Activated gamma-delta T cell treated with Interleukin-2 at 50 U/mL for 16 hours (primary cell): Measurements from ENCODE around the gene SH3RF2.

Experiments used
- DNase-seq: peaks from one replicate; pipeline ENCODE4 v3.0.0-alpha.2; 2020

Gene SH3RF2

GRCh38 chr5:145923405-145923804, 13.0 kb upstream of the SH3RF2 start:
- no peak for DNase-seq

DNA sequence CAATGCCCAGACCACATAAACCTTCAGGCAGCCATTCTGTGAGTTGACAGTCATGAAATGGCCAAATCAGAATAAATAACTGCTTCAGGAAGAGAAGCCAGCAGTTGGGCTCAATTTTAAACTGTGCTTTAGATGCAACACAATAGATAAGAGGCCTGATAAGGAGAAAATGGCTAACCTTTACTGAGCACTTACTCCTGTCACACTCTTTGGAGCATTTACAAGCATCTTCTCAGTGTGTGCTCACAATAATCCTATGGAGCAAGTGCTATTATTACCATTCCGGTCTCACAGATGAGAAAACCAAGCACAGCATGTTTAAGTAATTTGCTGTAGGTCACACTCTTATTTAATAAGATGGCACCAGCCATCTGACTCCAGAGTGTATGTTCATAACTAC, 11.5 kb upstream of the SH3RF2 start:
- no peak for DNase-seq

- DNase-seq = no peak
These were observed 11.0 kb upstream of the SH3RF2 start for GRCh38 chr5:145925353-145925752.

DNA sequence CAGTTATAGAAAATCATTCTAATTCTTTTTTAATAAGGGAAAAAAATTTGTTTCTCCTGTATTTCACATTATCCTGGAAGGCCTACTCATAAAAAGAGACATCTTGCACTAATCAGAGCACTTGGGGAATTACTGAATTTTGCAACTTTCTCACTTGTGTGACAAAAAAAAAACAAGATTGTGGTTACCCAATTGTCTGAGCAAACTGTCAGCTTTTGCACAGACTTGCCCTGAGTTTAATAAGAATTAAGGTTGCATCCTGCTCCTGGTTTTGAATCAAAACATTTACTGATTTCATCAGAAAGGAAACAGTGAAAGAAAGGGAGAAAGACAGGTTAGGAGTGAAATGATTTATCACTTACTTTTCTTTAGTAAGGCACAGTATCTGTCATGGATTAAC, 10.6 kb upstream of the SH3RF2 start:
- no peak for DNase-seq

GRCh38 chr5:145931718-145932117, 4.7 kb upstream of the SH3RF2 start:
- no peak for DNase-seq

GRCh38 chr5:145934276-145934675, 2.1 kb upstream of the SH3RF2 start:
- DNase-seq = no peak

DNA sequence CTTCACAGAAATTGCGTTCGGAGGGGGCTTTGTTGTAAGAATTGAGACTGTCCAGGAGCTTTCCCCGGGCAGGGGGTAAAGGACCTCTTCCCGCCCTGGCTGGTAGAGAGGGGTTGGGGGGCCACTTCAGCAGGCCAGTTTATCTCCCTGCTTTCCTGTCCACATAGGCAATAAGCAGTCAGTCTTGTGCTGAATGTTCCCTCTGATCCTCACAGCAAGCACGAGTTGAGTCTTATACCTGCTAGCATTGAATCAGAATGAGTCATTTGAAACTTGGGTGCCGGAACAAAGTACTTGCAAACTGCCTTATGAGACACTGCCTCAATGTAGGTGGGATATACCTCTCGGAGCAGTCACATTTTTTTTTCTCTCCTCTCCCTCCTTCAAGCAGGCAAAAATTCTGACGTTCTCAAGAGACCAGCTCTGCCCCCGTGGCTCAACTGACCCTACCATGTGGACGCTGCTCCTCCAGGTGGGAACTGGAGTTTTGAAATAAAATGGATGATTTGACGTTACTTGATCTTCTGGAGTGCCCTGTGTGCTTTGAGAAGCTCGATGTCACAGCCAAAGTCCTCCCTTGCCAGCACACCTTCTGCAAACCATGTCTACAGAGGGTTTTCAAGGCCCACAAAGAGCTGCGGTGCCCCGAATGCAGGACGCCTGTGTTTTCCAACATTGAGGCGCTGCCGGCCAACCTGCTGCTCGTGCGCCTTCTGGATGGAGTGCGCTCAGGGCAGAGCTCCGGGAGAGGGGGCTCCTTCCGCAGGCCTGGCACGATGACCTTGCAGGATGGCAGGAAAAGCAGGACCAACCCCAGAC, 1.3 kb downstream of the SH3RF2 start:
- DNase-seq = no peak

DNA sequence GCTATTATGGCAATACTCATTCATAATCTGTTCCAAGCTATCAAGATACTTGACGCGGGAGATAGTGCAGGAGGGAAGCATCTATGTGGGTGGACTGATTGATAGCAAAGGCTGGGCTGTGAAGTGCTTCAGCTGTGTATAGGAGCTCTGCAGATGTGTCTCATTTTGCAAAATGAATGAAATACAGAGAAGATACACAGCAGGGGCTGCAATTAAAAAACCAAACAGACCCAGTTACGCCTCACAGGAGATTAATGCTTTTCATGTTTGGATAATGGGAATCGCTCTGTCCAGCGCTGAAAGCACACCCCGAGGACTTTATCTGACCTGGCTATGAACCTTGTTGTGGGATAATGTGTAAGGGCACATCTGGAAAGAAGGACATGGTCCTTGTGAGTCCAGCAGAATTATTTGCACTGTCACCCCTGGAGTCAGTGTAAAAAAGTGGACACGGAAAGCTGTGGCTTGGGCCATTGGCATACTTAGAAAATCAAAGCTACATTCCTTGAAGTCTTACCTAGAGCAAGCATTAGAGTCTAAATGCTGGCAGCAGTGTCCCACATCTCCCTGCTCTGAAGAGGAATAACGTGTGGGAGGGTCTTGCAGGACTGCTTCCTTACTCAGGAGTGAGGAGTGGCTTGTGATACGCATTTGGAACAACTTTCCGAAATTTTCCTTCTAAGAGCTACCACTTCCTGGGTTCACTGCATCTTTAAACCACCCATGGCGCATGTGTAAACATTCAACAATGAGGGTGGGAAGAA, 2.6 kb downstream of the SH3RF2 start:
- no peak for DNase-seq

DNA sequence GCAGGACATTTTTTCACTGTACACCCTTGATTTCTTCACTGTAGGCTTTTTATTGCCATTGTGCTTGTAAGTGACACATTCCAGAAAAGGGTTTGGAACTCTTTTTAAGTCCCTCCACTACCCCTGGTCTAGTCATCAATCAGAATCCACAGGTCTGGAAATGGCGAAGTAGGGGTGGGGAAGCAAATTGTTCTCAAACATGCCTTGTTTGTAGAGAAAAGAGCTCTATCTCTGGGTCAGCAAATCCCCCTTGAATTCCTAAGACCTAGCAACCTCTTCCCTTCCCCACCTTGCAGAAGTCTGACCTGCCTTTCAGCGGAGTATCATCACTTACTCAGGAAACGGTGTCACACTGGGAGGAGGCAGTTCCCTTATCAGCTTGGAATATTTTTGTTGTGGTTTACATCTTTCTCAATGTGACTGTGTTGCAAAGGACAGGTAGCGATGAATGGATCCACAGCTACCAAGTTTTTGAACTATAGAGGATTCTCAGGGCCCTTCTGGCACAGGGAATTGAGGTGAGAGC, 3.2 kb downstream of the SH3RF2 start:
- DNase-seq = no peak

DNA sequence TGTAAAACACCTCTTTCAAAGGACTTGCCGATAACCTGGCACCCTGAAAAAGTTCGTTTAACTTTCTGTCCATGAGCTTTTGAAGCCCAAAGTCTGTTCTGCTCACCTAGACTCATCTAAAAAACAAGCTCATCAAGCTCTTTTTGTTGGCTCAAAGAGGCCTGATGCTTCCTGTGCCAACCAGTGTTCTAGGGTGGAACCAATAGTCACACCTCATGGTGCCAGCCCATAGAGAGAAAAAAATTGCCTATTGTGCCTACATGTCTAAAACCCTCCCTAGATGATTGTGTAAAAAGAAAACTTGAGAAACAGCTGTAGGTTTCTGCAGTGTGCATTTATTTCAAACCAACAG, 4.7 kb downstream of the SH3RF2 start:
- no peak for DNase-seq

DNA sequence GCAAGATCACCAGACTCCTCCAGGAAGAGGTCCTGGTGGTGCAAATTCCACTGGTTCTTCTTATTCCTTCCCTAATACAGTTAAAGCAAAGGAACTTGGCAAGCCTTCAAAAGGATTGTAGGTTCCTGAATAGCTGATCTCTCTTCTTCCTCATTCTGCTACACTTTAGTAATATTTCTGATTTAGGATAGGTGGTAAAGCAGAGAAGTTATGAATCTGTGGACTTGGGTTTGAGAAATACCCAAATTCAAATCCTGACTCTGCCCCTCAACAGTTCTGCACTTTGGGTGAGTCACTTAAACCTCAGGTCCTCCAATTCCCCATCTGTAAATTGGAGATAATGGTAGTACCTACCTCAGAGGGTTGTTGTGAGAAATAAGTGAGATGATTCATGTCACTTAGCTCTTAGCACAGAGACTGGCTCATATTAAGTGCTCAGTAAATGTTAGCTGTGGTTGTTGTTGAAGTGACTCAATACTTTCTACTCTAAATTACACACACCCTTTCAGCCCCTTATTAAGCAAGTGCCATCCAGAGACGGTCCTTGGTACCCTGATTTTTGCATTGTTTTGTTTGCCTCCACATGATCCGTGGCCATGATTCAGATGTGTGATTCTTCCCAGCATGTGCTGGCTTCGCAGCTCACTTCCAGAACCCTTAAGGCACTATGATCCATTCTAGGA, 5.2 kb downstream of the SH3RF2 start:
- no peak for DNase-seq

DNA sequence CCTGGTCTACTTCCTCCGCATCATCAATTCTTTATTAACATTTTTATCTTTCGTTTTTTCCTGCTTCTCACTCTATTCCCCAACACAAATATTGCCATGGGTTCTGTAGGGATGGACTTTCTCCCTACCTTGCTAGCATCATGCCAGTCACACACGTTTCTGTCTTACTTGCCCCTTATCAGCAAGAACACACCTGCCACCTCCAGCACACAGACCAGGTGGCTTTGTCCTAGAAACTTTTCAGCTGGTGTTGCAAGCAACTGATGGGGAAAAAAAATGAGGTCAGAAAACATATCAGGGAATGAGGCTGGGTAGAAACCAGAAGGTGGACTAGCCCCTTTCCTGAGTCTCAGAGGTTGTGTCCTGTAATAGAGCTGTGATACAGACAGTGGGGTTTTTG, 5.8 kb downstream of the SH3RF2 start:
- no peak for DNase-seq

DNA sequence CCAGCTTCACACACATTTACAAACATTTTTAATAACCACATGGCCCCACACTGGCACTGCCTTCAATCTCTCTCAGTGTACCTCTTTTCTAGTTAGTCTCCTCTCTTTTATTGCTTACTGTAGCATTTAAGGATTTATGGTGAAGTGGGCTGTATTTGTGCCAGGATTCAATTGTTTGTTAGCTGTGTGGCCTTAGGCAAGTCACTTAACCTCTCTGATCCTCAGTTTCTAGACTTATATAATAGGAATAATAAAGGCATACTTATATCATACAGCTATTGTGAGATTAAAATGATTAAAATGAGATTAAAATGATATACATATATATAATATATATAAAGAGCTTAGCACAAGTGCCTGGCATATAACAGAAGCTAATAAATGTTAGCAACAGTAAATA, 6.4 kb downstream of the SH3RF2 start:
- DNase-seq = no peak

DNA sequence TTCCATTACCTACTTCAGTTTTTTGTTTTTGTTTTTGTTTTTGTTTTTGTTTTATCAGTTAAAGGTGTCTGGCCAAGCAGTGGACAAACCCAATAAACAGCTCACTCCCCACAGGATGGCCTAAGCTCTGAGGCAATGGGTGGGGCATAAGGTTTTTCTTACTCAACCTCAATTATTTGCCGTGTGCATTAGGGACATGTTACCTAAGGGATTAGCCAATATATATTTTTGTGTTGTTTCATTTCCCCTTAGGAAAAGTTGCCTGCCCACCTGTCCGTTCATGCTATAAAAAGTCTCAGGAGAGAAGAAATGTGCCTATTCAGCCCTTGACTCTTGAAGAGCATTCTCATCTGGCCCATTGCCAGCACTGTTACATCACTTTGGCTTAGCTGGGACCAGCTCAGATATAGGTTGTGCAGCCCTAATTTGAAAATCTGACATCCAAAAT, 7.3 kb downstream of the SH3RF2 start:
- no peak for DNase-seq

GRCh38 chr5:145944328-145944727, 8.0 kb downstream of the SH3RF2 start:
- DNase-seq = no peak

DNA sequence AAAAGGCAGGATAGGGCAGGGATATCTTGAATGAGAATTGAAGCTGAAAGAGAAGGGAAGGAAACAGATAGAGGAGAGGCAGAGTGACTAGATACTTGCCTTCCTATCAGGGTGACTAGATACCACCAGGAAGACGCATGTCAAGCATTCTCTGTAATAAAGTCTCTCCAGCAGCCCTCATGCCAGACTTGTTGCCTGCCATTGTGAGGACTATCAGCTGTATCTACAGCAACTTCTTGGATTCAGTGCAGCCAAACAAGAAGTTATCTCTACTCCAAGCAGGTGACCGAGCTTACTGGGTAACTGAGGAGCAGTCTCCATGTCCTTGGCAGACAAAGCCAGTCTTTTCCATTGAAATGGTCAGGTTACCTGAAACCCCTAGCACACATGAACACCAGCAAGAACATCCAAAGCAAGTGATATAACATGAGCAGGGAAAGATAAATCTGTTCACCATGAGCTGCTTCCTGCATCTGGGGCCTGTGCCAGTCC, 9.3 kb downstream of the SH3RF2 start:
- DNase-seq = no peak

- no peak for DNase-seq
These were observed 9.9 kb downstream of the SH3RF2 start for GRCh38 chr5:145946112-145946861.

- DNase-seq = no peak
These were observed 11.2 kb downstream of the SH3RF2 start for GRCh38 chr5:145947581-145947980.

- no peak for DNase-seq
These were observed 11.7 kb downstream of the SH3RF2 start for GRCh38 chr5:145948047-145948446.

DNA sequence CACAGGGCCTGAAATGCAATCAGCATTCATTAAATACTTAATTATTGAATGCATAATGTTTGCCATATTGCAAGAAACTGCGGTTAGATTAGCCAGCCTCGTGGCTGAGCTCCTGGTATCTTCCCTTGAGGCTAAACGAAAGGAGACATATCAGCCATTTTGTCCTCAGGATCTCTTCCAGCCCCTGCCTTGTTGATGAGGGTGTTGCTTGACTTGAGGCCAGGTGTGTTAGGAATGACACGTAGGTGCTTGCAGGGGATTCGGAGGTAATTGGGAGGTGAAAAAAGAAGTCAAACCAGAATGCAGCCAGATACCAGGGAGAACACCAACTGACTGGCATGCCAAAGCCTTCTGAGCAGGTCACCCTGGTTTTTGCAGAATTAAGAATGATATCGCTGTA, 12.5 kb downstream of the SH3RF2 start:
- no peak for DNase-seq

DNA sequence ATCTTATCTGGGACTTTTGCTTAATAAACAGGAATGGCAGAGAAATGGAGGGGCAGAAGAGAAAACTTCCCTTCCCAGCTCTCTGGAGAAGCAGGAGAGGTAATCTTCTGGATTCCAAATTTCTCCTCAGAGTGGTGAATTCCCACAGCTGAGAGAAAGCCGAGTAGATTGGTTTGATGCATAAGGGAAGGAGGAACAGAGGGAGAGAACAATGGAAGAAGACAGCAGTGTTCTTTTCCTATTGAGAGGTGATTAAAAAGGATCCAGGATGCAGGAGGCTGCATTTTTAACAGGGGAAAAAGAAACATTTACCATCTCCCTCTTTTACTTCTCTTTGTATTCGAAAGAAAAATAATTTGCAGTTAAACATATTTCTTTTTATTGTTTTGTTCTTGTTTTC, 13.1 kb downstream of the SH3RF2 start:
- no peak for DNase-seq

DNA sequence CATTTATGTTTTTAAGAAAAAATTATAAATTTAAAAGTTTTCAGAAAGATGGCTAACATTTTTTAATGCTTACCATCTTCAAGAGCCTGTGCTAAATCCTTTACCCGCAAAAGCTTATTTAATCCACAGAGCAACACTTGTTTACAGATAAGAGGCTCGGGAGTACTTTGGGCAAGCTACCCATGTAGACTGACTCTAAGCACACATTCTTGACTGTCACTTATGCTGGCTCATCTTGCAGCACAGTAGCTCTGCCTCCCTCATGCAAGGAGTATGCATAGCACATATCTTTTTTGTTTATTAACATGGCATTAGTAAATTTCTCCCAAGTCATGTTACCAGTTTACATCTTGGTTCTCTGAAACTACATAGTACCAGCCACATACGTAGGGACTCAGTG, 14.7 kb downstream of the SH3RF2 start:
- no peak for DNase-seq

DNA sequence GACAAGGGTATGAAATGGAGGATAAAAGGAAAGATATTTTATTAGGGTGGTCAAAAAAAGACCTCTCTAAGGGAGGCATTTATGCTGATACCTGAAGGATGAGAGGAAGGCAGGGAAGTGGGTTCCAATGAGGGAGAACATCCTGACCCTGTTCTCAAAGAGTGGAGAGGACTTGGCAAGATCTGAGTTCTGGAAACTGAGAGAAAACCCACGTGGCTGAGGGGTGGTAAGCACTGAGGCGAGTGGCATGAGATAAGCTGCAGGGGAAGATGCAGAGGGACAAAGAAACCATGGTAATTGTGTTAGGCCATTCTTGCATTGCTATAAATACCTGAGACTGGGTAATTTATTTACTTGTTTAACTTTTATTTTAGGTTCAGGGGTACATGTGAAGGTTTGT, 16.8 kb downstream of the SH3RF2 start:
- DNase-seq = no peak
